Right atrium auricular region (tissue), 2 donors: ENCODE measurements around the gene PPP1R15A. TPM values are rescaled to one million over a fixed set of nuclear protein-coding genes. Genes with fewer than 3 reads are reported as not detected.
"Not testable (repeated sequence)": the region's sequence is repeated elsewhere in the genome, so short reads cannot be mapped to it uniquely, and the experiment has no call there.

ENCODE experiments used
- DNase-seq: peaks from one replicate; pipeline ENCODE4 v3.0.0-alpha.2; 2019; ENCODE audit warnings: low spot score
- H3K27ac ChIP-seq, 2 donors: fragments of 200-600 bp; sonication (generic); 1 replicate in 1 of 2; 2 replicates in 1 of 2; pipeline ENCODE4 v1.5.1; 2016 to 2019
- H3K27me3 ChIP-seq, 2 donors: fragments of 200-600 bp; sonication (generic); one replicate each; pipeline versions ENCODE4 v1.5.1 to v1.6.0; 2017 to 2019
- H3K36me3 ChIP-seq: fragments of 200-600 bp; sonication (generic); one replicate; pipeline ENCODE4 v1.5.1; 2016
- H3K4me1 ChIP-seq, 2 donors: fragments of 200-600 bp; sonication (generic); one replicate each; pipeline versions ENCODE4 v1.5.1 to v1.6.0; 2017 to 2019
- H3K4me3 ChIP-seq, 2 donors: fragments of 200-600 bp; sonication (generic); 1 replicate in 1 of 2; 2 replicates in 1 of 2; pipeline ENCODE4 v1.5.1; 2017 to 2019; ENCODE audit warnings: mild to moderate bottlenecking in 1 of 2, moderate library complexity in 1 of 2
- H3K9me3 ChIP-seq, 2 donors: fragments of 200-600 bp; sonication (generic); one replicate each; pipeline ENCODE4 v1.5.1; 2019
- total RNA-seq, 2 donors: library from RNA; depleted of rRNA; stranded (reverse); fragments of >200 nt; gene quantifications; one replicate each; pipeline ENCODE4 v1.1.0, GENCODE V29; 2016
- TF ChIP-seq, protein P1 (sequence below), 2 donors: fragments of 200-600 bp; sonication (generic); IDR thresholded peaks; one replicate each; pipeline ENCODE4 v1.5.1; 2019; ENCODE audit warnings: antibody characterized with exemption in 2 of 2

Gene PPP1R15A
- total RNA-seq, 2 donors from 2014 or later: 55.0 to 97.6 TPM

DNA sequence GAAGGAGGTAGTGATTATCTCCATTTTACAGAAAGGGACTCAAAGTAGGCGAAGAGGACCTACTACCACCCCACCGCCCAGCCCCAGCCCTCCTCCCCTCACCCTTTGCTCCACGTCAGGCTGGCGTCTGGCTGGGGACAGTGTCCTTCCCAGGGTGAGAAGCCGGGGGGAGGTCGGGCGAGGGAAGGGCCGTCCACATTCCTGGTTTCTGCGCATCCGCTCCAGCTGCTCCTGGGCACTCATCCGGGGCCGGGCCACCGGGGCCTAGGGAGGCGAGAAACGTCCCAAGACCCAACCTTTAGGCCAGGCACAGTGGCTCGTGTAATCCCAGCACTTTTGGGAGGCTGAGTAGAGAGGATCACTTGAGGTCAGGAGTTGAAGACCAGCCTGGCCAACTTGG lies 31.2 kb upstream of the PPP1R15A start:
- H3K9me3 ChIP-seq: no peaks in the 10 kb centered on the region
- H3K4me1 ChIP-seq: peaks cover 0 to 16% of the 10 kb centered on the region in 2 donors
- no peaks in the 10 kb centered on the region for H3K27me3 ChIP-seq
- H3K27ac ChIP-seq: no peak overlapping the region
- no peak overlapping the region for H3K4me3 ChIP-seq
- no peak for DNase-seq
- peaks cover 5% of the 10 kb centered on the region for H3K36me3 ChIP-seq
- TF ChIP-seq, protein P1, sequence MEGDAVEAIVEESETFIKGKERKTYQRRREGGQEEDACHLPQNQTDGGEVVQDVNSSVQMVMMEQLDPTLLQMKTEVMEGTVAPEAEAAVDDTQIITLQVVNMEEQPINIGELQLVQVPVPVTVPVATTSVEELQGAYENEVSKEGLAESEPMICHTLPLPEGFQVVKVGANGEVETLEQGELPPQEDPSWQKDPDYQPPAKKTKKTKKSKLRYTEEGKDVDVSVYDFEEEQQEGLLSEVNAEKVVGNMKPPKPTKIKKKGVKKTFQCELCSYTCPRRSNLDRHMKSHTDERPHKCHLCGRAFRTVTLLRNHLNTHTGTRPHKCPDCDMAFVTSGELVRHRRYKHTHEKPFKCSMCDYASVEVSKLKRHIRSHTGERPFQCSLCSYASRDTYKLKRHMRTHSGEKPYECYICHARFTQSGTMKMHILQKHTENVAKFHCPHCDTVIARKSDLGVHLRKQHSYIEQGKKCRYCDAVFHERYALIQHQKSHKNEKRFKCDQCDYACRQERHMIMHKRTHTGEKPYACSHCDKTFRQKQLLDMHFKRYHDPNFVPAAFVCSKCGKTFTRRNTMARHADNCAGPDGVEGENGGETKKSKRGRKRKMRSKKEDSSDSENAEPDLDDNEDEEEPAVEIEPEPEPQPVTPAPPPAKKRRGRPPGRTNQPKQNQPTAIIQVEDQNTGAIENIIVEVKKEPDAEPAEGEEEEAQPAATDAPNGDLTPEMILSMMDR (IDR thresholded peaks at IDR 0.05): no peak

DNA sequence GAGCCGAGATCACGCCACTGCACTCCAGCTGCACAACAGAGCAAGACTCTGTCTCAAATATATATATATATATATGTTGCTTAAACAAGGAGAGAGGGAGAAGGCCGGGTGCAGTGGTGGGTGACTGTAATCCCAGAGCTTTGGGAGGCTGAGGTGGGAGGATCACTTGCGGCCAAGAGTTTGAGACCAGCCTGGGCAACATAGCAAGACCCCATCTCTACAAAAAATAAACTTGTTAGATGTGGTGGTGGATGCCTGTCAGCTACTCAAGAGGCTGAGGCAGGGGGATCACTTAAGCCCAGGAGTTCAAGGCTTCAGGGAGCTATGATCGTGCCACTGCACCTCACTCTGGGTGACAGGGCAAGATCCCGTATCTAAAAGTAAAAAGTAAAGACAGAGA lies 30.6 kb upstream of the PPP1R15A start:
- no peak for DNase-seq
- no peaks in the 10 kb centered on the region for H3K27me3 ChIP-seq
- no peaks in the 10 kb centered on the region for H3K9me3 ChIP-seq
- no peak overlapping the region for H3K27ac ChIP-seq
- peaks cover 5% of the 10 kb centered on the region for H3K36me3 ChIP-seq
- TF ChIP-seq, protein P1 (IDR thresholded peaks at IDR 0.05): no peak
- peaks cover 0 to 10% of the 10 kb centered on the region in 2 donors for H3K4me1 ChIP-seq
- H3K4me3 ChIP-seq: no peak overlapping the region

DNA sequence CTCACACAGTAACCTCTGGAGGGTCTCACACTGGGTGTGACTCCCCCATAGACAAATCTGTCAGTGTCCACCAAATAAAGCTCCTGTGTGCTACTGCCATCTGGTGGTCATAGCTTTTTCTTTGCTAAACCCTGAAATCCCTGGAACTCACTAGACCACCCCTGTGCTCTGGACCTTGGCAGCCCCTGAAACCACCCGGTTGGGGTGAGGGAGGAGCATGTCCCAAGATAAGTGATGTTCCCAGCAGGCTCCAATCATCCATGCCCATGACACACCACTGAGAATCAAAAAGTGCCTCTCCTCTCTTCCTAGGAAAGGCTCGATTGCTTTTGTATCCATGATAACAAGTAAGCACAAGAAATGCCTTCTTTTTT lies 29.4 kb upstream of the PPP1R15A start:
- no peak for DNase-seq
- Histone ChIP-seq H3K4me3 (no peak overlapping the region), H3K36me3 (peaks cover 5% of the 10 kb centered on the region), H3K27me3 (no peaks in the 10 kb centered on the region), H3K4me1 (no peaks in the 10 kb centered on the region), H3K9me3 (no peaks in the 10 kb centered on the region), H3K27ac (no peak overlapping the region)
- TF ChIP-seq, protein P1 (IDR thresholded peaks at IDR 0.05): peak; percentile 72 to 87

DNA sequence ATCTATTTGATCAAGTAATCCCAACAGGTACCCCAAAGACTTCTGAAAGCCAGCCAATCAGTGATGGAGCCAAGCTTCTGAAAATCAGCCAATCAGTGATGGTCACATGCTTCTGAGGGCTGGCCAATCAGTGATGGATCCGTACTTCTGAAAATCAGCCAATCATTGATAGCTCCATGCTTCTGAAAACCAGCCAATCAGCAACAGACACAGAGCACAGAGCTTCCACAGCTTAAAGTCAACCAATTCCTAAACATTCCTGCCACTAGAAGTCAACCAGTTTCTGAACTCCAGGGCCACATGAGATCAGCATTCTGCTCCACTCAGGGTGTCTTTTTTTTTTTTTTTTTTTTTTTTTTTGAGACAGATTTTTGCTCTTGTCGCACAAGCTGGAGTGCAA lies 27.7 kb upstream of the PPP1R15A start:
- Histone ChIP-seq H3K27ac (no peak overlapping the region), H3K9me3 (no peaks in the 10 kb centered on the region), H3K4me3 (no peak overlapping the region), H3K4me1 (no peaks in the 10 kb centered on the region), H3K36me3 (peaks cover 5% of the 10 kb centered on the region), H3K27me3 (no peaks in the 10 kb centered on the region)
- DNase-seq: no peak
- TF ChIP-seq, protein P1 (IDR thresholded peaks at IDR 0.05): no peak

DNA sequence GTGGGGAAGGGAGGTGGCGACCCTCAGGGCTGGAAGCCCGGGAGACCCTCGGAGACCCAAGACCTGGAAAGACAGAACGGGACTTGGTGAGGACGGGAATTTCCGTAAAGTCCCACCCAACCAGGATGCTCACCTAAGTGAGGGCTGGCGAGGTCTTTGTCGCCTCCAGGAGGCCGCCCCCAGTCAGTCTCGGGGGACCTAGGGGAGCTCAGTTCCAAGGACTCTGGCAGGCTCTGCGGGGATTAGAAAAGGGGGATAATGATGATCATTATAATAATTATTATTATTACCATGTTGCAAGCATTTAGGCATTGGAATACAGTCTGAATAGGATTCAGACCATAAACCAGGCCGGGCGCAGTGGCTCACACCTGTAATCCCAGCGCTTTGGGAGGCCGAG lies 26.8 kb upstream of the PPP1R15A start:
- Histone ChIP-seq H3K36me3 (peaks cover 5% of the 10 kb centered on the region), H3K27ac (no peak overlapping the region), H3K27me3 (no peaks in the 10 kb centered on the region), H3K4me1 (no peaks in the 10 kb centered on the region), H3K4me3 (no peak overlapping the region), H3K9me3 (no peaks in the 10 kb centered on the region)
- no peak for DNase-seq
- TF ChIP-seq, protein P1 (IDR thresholded peaks at IDR 0.05): no peak

DNA sequence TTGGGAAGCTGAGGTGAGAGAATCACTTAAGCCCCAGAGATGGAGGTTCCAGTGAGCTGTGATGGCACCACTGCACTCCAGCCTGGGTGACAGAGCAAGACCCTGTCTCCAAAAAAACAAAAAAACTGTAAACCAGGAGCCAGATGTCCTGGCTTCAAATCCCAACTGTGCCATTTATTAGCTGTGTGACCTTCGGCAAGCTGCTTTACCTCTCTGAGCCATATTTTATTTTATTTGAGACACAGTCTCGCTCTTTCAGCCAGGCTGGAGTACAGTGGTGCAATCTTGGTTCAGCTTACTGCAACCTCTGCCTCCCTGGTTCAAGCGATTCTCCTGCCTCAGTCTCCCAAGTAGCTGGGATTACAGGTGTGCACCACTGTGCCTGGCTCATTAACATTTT lies 25.6 kb upstream of the PPP1R15A start:
- not testable (repeated sequence) for H3K9me3 ChIP-seq, H3K27me3 ChIP-seq, H3K36me3 ChIP-seq, DNase-seq, H3K4me3 ChIP-seq, H3K27ac ChIP-seq, H3K4me1 ChIP-seq
